Measurements from ENCODE around the gene SOD1. TPM values are rescaled to one million over a fixed set of nuclear protein-coding genes. Genes with fewer than 3 reads are reported as not detected.

The SOD1 gene
- total and polyA plus RNA-seq, 2 of the 13 experiments (the other 11 are each of a cell fraction or from before 2014, with no cell fraction given): 317 to 537 TPM

GRCh38 chr21:31659536-31660258 lies at the start of gene SOD1 (continued):
- TF ChIP-seq BRD4 (CRISPR knock-in tag; IDR thresholded peaks at IDR 0.05): peak; percentile 49; the same call in 1 of the 2 replicates
- peak; percentile 94 for TF ChIP-seq ZNF552 (CRISPR knock-in tag; IDR thresholded peaks at IDR 0.05; ENCODE audit: borderline replicate concordance)
- no peak for TF ChIP-seq ZHX1 (CRISPR knock-in tag; IDR thresholded peaks at IDR 0.05; ENCODE audit: low read depth)
- no peak for TF ChIP-seq MTF2 (CRISPR knock-in tag; IDR thresholded peaks at IDR 0.05; ENCODE audit: borderline replicate concordance)
- 0 out of 2 replicates have a peak, but pooled peaks have one; percentile 38 for TF ChIP-seq ZNF839 (CRISPR knock-in tag; IDR thresholded peaks at IDR 0.05; ENCODE audit: borderline replicate concordance)
- TF ChIP-seq MYNN (CRISPR knock-in tag; IDR thresholded peaks at IDR 0.05; ENCODE audit: low read depth): no peak
- peak; percentile 98 for TF ChIP-seq ZNF776 (CRISPR knock-in tag; IDR thresholded peaks at IDR 0.05)
- TF ChIP-seq, protein P1, sequence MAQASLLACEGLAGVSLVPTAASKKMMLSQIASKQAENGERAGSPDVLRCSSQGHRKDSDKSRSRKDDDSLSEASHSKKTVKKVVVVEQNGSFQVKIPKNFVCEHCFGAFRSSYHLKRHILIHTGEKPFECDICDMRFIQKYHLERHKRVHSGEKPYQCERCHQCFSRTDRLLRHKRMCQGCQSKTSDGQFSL (CRISPR knock-in tag; IDR thresholded peaks at IDR 0.05): no peak
- TF ChIP-seq ETV6 (CRISPR knock-in tag; conservative IDR thresholded peaks at IDR 0.05): no peak
- TF ChIP-seq JARID2 (CRISPR knock-in tag; IDR thresholded peaks at IDR 0.05; ENCODE audit: insufficient replicate concordance): no peak
- TF ChIP-seq BHLHE40 (IDR thresholded peaks at IDR 0.05; ENCODE audit: low read length): no peak
- TF ChIP-seq ZSCAN22 (CRISPR knock-in tag; IDR thresholded peaks at IDR 0.05): no peak
- peak; percentile 70; the same call in 1 of the 2 replicates for TF ChIP-seq SATB2 (CRISPR knock-in tag; IDR thresholded peaks at IDR 0.05)
- TF ChIP-seq JUN (CRISPR knock-in tag; IDR thresholded peaks at IDR 0.05): no peak
- TF ChIP-seq SAFB2 (CRISPR knock-in tag; IDR thresholded peaks at IDR 0.05; ENCODE audit: borderline replicate concordance, low read depth): peak; percentile 88; the same call in 1 of the 2 replicates
- TF ChIP-seq FLYWCH1 (CRISPR knock-in tag; IDR thresholded peaks at IDR 0.05): no peak
- TF ChIP-seq NR2F1 (CRISPR knock-in tag; IDR thresholded peaks at IDR 0.05): no peak
- TF ChIP-seq, protein P2, sequence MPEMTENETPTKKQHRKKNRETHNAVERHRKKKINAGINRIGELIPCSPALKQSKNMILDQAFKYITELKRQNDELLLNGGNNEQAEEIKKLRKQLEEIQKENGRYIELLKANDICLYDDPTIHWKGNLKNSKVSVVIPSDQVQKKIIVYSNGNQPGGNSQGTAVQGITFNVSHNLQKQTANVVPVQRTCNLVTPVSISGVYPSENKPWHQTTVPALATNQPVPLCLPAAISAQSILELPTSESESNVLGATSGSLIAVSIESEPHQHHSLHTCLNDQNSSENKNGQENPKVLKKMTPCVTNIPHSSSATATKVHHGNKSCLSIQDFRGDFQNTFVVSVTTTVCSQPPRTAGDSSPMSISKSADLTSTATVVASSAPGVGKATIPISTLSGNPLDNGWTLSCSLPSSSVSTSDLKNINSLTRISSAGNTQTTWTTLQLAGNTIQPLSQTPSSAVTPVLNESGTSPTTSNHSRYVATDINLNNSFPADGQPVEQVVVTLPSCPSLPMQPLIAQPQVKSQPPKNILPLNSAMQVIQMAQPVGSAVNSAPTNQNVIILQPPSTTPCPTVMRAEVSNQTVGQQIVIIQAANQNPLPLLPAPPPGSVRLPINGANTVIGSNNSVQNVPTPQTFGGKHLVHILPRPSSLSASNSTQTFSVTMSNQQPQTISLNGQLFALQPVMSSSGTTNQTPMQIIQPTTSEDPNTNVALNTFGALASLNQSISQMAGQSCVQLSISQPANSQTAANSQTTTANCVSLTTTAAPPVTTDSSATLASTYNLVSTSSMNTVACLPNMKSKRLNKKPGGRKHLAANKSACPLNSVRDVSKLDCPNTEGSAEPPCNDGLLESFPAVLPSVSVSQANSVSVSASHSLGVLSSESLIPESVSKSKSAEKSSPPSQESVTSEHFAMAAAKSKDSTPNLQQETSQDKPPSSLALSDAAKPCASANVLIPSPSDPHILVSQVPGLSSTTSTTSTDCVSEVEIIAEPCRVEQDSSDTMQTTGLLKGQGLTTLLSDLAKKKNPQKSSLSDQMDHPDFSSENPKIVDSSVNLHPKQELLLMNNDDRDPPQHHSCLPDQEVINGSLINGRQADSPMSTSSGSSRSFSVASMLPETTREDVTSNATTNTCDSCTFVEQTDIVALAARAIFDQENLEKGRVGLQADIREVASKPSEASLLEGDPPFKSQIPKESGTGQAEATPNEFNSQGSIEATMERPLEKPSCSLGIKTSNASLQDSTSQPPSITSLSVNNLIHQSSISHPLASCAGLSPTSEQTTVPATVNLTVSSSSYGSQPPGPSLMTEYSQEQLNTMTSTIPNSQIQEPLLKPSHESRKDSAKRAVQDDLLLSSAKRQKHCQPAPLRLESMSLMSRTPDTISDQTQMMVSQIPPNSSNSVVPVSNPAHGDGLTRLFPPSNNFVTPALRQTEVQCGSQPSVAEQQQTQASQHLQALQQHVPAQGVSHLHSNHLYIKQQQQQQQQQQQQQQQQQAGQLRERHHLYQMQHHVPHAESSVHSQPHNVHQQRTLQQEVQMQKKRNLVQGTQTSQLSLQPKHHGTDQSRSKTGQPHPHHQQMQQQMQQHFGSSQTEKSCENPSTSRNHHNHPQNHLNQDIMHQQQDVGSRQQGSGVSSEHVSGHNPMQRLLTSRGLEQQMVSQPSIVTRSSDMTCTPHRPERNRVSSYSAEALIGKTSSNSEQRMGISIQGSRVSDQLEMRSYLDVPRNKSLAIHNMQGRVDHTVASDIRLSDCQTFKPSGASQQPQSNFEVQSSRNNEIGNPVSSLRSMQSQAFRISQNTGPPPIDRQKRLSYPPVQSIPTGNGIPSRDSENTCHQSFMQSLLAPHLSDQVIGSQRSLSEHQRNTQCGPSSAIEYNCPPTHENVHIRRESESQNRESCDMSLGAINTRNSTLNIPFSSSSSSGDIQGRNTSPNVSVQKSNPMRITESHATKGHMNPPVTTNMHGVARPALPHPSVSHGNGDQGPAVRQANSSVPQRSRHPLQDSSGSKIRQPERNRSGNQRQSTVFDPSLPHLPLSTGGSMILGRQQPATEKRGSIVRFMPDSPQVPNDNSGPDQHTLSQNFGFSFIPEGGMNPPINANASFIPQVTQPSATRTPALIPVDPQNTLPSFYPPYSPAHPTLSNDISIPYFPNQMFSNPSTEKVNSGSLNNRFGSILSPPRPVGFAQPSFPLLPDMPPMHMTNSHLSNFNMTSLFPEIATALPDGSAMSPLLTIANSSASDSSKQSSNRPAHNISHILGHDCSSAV (CRISPR knock-in tag; IDR thresholded peaks at IDR 0.05; ENCODE audit: borderline replicate concordance): no peak
- TF ChIP-seq ELF3 (CRISPR knock-in tag; IDR thresholded peaks at IDR 0.05): 0 out of 2 replicates have a peak, but pooled peaks have one; percentile 10
